CD14-positive monocyte (primary cell): ENCODE data around the gene PAPPA2. TPM values are rescaled to one million over a fixed set of nuclear protein-coding genes. Genes with fewer than 3 reads are reported as not detected.

ENCODE experiments used
- DNase-seq, 3 donors: peaks; one replicate each; pipeline ENCODE4 v3.0.0-alpha.2; 2011 to 2022
- H2AFZ ChIP-seq: 2 replicates; pipeline ENCODE4 v1.6.0; 2012; ENCODE audit warnings: mild to moderate bottlenecking, low read depth, low read length, inconsistent platforms; ENCODE audit not compliant: insufficient read depth, poor library complexity, severe bottlenecking
- H3K27ac ChIP-seq, 2 donors: 1 replicate in 1 of 2; 2 replicates in 1 of 2; pipeline ENCODE4 v1.5.1; 2012 to 2013; ENCODE audit warnings: low read length in 2 of 2, control low read depth in 1 of 2, inconsistent platforms in 1 of 2, low read depth in 1 of 2, mild to moderate bottlenecking in 1 of 2
- H3K27me3 ChIP-seq, 2 donors: one replicate each; pipeline versions ENCODE4 v1.6.0 to v1.6.1; 2011 to 2013; ENCODE audit warnings: low read length in 2 of 2; ENCODE audit not compliant: control insufficient read depth in 2 of 2, insufficient read depth in 2 of 2
- H3K36me3 ChIP-seq, 2 donors: replicated peaks in 1 of 2; 1 replicate in 1 of 2; 2 replicates in 1 of 2; pipeline versions ENCODE4 v1.5.1 to v1.6.1; 2012 to 2013; ENCODE audit warnings: low read length in 2 of 2, control low read depth in 1 of 2, inconsistent platforms in 1 of 2, mild to moderate bottlenecking in 1 of 2; ENCODE audit not compliant: insufficient read depth in 2 of 2, control insufficient read depth in 1 of 2
- H3K4me1 ChIP-seq, 2 donors: 1 replicate in 1 of 2; 2 replicates in 1 of 2; pipeline versions ENCODE4 v1.5.1 to v1.6.1; 2012 to 2013; ENCODE audit warnings: low read length in 2 of 2, control low read depth in 1 of 2, inconsistent platforms in 1 of 2, mild to moderate bottlenecking in 1 of 2, moderate library complexity in 1 of 2; ENCODE audit not compliant: insufficient read depth in 2 of 2, control insufficient read depth in 1 of 2
- H3K4me2 ChIP-seq: replicated peaks from 2 replicates; pipeline ENCODE3; 2012; ENCODE audit warnings: low read length, moderate library complexity, mild to moderate bottlenecking; ENCODE audit not compliant: poor library complexity, severe bottlenecking; ENCODE audit errors: extremely low read depth
- H3K4me3 ChIP-seq, 3 experiments: fragments of 200-600 bp in 1 of 3; sonication (generic) in 1 of 3; replicated peaks in 1 of 3; 1 replicate in 2 of 3; 2 replicates in 1 of 3; pipeline ENCODE4 v1.5.1; 2011 to 2013; ENCODE audit warnings: low read length in 3 of 3, mild to moderate bottlenecking in 3 of 3, control low read depth in 2 of 3, low read depth in 2 of 3, inconsistent platforms in 1 of 3, moderate library complexity in 1 of 3
- H3K79me2 ChIP-seq: 2 replicates; pipeline ENCODE4 v1.6.0; 2012; ENCODE audit warnings: mild to moderate bottlenecking, control low read depth, inconsistent platforms, low read length, moderate library complexity; ENCODE audit not compliant: insufficient read depth
- H3K9ac ChIP-seq: 2 replicates; pipeline ENCODE4 v1.6.0; 2017; ENCODE audit warnings: low read length, mild to moderate bottlenecking; ENCODE audit not compliant: insufficient read depth, poor library complexity, severe bottlenecking
- H3K9me3 ChIP-seq, 2 donors: replicated peaks in 1 of 2; 1 replicate in 1 of 2; 2 replicates in 1 of 2; pipeline versions ENCODE4 v1.5.1 to v1.6.1; 2012 to 2013; ENCODE audit warnings: low read length in 2 of 2, control low read depth in 1 of 2; ENCODE audit not compliant: control insufficient read depth in 1 of 2, insufficient read depth in 1 of 2
- H4K20me1 ChIP-seq: 2 replicates; pipeline ENCODE4 v1.6.0; 2012; ENCODE audit warnings: mild to moderate bottlenecking, low read length, control low read depth, moderate library complexity; ENCODE audit not compliant: insufficient read depth
- H3K27ac Mint-ChIP-seq, 7 donors: one replicate each; pipeline ENCODE4 v1.8.0; 2020; ENCODE audit warnings: mild to moderate bottlenecking in 7 of 7, mixed read lengths in 7 of 7, moderate library complexity in 6 of 7, inconsistent platforms in 2 of 7
- H3K27me3 Mint-ChIP-seq, 3 donors: one replicate each; pipeline ENCODE4 v1.8.0; 2021 to 2022; ENCODE audit warnings: low read depth in 3 of 3, mild to moderate bottlenecking in 3 of 3, mixed read lengths in 3 of 3, moderate library complexity in 3 of 3, inconsistent platforms in 1 of 3
- H3K36me3 Mint-ChIP-seq, 2 donors: one replicate each; pipeline ENCODE4 v1.8.0; 2020; ENCODE audit warnings: mixed read lengths in 2 of 2, inconsistent platforms in 1 of 2, mild to moderate bottlenecking in 1 of 2
- H3K4me1 Mint-ChIP-seq: one replicate; pipeline ENCODE4 v1.8.0; 2020; ENCODE audit warnings: mild to moderate bottlenecking, mixed read lengths
- H3K4me3 Mint-ChIP-seq, 2 donors: one replicate each; pipeline ENCODE4 v1.8.0; 2020; ENCODE audit warnings: mild to moderate bottlenecking in 2 of 2, mixed read lengths in 2 of 2, moderate library complexity in 1 of 2
- H3K9me3 Mint-ChIP-seq, 7 donors: one replicate each; pipeline ENCODE4 v1.8.0; 2020 to 2022; ENCODE audit warnings: mixed read lengths in 7 of 7, mild to moderate bottlenecking in 6 of 7, moderate library complexity in 6 of 7, inconsistent platforms in 2 of 7
- WGBS: methylation state at CpG from one replicate; pipeline ENCODE4 v1.1.5; 2013; ENCODE audit warnings: missing lambda C conversion rate; ENCODE audit not compliant: insufficient coverage; 5-methylcytosine and 5-hydroxymethylcytosine counted together
- intact Hi-C, 2 donors: fragments of 100-400 bp; cut with micrococcal nuclease; formaldehyde crosslinking; loops; one replicate each; pipeline versions ENCODE4 v1.15.0 to v1.15.1; 2023
- polyA plus RNA-seq, 3 donors: library from polyadenylated mRNA; depleted of rRNA in 1 of 3; unstranded in 2 of 3; stranded (reverse) in 1 of 3; fragments of 300-500 nt in 2 of 3; fragments of >200 nt in 1 of 3; fragmentation: Illumina TruSeq in 2 of 3; gene quantifications; 1 replicate in 2 of 3; 2 replicates in 1 of 3; pipeline ENCODE4 v1.2.3, GENCODE V29; 2012 to 2021
- TF ChIP-seq, protein P1 (sequence below): fragments of 200-600 bp; IDR thresholded peaks from one replicate; pipeline ENCODE4 v1.8.0; 2022; ENCODE audit warnings: antibody characterized with exemption, mild to moderate bottlenecking

Gene PAPPA2
- polyA plus RNA-seq, 3 donors, result not detected

DNA sequence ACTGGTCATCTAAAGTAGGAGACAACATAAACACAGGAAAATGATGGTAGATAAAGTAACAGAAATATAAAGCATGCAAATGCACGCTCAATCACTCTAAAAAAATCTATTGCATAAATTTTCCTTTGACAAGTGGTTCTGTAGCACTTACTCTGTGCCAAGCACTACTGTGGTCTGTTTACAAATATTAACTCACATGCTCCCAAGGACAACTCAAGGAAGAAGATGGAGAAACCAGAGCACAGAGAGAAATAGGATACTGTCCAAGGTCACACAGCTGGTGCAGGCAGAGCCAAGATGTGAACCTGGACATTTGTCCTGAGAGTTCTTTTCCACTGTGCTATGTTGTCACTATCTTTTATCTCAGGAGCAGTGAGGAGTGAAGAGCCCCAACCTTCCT, 105.2 kb downstream of the PAPPA2 start:
- Histone ChIP-seq H3K27me3 (no peaks in the 10 kb centered on the region), H3K9me3 (no peaks in the 10 kb centered on the region), H3K4me3 (no peak overlapping the region), H3K79me2 (no peaks in the 10 kb centered on the region), H3K4me1 (no peaks in the 10 kb centered on the region), H3K36me3 (no peaks in the 10 kb centered on the region), H3K27ac (no peak overlapping the region), H3K9ac (no peak overlapping the region), H4K20me1 (no peaks in the 10 kb centered on the region), H2AFZ (no peak overlapping the region), H3K4me2 (no peak overlapping the region)
- Mint-ChIP-seq H3K9me3 (no peaks in the 10 kb centered on the region), H3K4me1 (no peaks in the 10 kb centered on the region), H3K27ac (no peak overlapping the region), H3K27me3 (peaks cover 0 to 4% (median 0%) of the 10 kb centered on the region in 3 donors), H3K4me3 (no peak overlapping the region), H3K36me3 (no peaks in the 10 kb centered on the region)
- WGBS, result 80% methylated on average over 1 of the region's 1 CpG
- TF ChIP-seq, protein P1, sequence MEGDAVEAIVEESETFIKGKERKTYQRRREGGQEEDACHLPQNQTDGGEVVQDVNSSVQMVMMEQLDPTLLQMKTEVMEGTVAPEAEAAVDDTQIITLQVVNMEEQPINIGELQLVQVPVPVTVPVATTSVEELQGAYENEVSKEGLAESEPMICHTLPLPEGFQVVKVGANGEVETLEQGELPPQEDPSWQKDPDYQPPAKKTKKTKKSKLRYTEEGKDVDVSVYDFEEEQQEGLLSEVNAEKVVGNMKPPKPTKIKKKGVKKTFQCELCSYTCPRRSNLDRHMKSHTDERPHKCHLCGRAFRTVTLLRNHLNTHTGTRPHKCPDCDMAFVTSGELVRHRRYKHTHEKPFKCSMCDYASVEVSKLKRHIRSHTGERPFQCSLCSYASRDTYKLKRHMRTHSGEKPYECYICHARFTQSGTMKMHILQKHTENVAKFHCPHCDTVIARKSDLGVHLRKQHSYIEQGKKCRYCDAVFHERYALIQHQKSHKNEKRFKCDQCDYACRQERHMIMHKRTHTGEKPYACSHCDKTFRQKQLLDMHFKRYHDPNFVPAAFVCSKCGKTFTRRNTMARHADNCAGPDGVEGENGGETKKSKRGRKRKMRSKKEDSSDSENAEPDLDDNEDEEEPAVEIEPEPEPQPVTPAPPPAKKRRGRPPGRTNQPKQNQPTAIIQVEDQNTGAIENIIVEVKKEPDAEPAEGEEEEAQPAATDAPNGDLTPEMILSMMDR, result no peak
- DNase-seq, result no peak
- intact Hi-C loops, result no loop called here

DNA sequence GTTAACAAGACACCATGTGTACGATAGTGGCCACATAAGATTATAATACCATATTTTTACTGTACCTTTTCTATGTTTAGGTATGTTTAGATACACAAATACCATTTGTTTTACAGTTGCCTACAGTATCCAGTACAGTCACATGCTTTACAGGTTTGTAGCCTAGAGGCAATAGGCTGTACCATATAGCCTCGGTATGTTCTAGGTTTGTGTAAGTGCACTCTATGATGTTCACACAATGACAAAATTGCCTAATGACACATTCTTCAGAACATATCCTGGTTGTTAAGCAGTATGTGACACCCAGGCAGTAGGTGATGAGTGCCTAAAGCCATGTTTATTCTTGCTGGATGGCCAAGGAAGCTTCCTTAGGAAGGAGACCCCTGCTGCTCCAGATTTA, 111.8 kb downstream of the PAPPA2 start:
- Histone ChIP-seq H3K36me3 (no peaks in the 10 kb centered on the region), H3K79me2 (no peaks in the 10 kb centered on the region), H3K4me1 (no peaks in the 10 kb centered on the region), H3K27ac (no peak overlapping the region), H4K20me1 (no peaks in the 10 kb centered on the region), H3K27me3 (no peaks in the 10 kb centered on the region), H2AFZ (no peak overlapping the region), H3K9me3 (no peaks in the 10 kb centered on the region), H3K4me3 (no peak overlapping the region), H3K4me2 (no peak overlapping the region), H3K9ac (no peak overlapping the region)
- Mint-ChIP-seq H3K4me1 (no peaks in the 10 kb centered on the region), H3K4me3 (no peak overlapping the region), H3K27ac (no peak overlapping the region), H3K9me3 (no peaks in the 10 kb centered on the region), H3K27me3 (peaks cover 0 to 5% (median 2%) of the 10 kb centered on the region in 3 donors), H3K36me3 (no peaks in the 10 kb centered on the region)
- intact Hi-C loops, result no loop called here
- WGBS, result no CpG with 5 or more reads among the region's 2 CpGs
- TF ChIP-seq, protein P1, result no peak
- DNase-seq, result no peak
